Left ventricle myocardium inferior (tissue), 1 donor: ENCODE results near the gene RASAL2. TPM values are rescaled to one million over a fixed set of nuclear protein-coding genes. Genes with fewer than 3 reads are reported as not detected.

Experiments
- DNase-seq: peaks from one replicate; pipeline ENCODE4 v3.0.0-alpha.2; 2020
- H3K27ac ChIP-seq: fragments of 200-600 bp; replicated peaks from 2 replicates; pipeline ENCODE4 v1.8.0; 2021
- H3K27me3 ChIP-seq: fragments of 200-600 bp; 2 replicates; pipeline ENCODE4 v1.8.0; 2021; ENCODE audit warnings: low read depth
- H3K36me3 ChIP-seq: fragments of 200-600 bp; 2 replicates; pipeline ENCODE4 v1.8.0; 2021
- H3K4me1 ChIP-seq: fragments of 200-600 bp; 2 replicates; pipeline ENCODE4 v1.8.0; 2021
- H3K4me3 ChIP-seq: fragments of 200-600 bp; 2 replicates; pipeline ENCODE4 v1.8.0; 2021; ENCODE audit warnings: mild to moderate bottlenecking, moderate library complexity
- H3K9me3 ChIP-seq: fragments of 200-600 bp; replicated peaks from 2 replicates; pipeline ENCODE4 v1.8.0; 2021
- intact Hi-C: fragments of 100-400 bp; cut with micrococcal nuclease; formaldehyde crosslinking; loops from one replicate; pipeline ENCODE4 v1.11.0; 2022
- long read RNA-seq: library from polyadenylated mRNA; unstranded; transcript quantifications from one replicate; pipeline ENCODE4 v2.0.0, GENCODE V29; 2021
- total RNA-seq: library from RNA; stranded (reverse); fragmentation: NEBNext Ultra II Directional; extraction: Animal tissue kit (Norgen Biotek cat#: 25700); gene quantifications from one replicate; pipeline ENCODE4 v1.2.1, GENCODE V29; 2021
- TF ChIP-seq, protein P1 (sequence below): fragments of 200-600 bp; IDR thresholded peaks from 2 replicates; pipeline ENCODE4 v1.8.0; 2021; ENCODE audit warnings: antibody characterized with exemption, mild to moderate bottlenecking, borderline replicate concordance
- donor health status: DM: no; HTN: yes; CAD: no; lungs with severe emphysema.

Gene RASAL2
- 28.3 TPM for total RNA-seq
- long read RNA-seq, full-length matches to known transcripts = 1 of 18 reads
- long read RNA-seq, partial matches to known transcripts = 5 of 18 reads
- long read RNA-seq, other reads (novel, unspliced or antisense) = 12 of 18 reads

DNA sequence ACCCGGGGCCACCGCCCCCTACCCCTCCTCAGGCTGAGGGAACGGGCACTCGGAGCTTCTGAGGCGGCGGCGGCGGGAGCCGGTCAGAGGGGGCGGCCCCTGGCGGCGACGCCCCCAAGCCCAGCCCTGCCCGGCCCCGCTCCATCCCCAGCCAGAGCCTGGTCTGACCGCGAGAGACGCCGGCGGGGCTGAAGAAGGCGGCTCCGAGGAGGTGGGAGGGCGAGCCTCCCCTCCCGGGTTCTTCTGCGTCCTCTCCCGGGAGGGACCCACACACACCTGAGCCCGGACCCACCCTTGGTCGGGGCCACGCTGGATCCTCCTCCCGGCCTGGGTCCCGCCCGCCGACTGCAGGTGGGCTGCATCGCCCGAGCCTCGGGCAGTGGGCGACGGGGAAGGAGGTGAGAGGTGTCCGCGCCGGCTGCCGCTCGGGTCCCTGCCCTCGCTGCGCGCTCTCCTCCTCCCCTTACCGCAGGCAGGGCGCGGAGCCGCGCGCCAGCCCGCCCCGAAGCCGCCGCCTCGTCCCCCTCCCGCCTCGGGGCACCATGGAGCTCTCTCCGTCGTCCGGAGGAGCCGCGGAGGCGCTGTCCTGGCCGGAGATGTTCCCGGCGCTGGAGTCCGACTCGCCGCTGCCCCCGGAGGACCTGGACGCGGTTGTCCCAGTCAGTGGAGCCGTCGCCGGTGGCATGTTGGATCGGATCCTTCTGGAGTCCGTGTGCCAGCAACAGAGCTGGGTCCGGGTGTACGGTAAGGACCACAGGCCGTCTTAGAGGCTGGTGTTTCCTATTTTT is at the start of gene RASAL2:
TSS of gene RASAL2 (plus strand) at position 154 of the 788 bp plus-strand sequence. CDS start at position 543, 389 bp downstream.
- TF ChIP-seq, protein P1, sequence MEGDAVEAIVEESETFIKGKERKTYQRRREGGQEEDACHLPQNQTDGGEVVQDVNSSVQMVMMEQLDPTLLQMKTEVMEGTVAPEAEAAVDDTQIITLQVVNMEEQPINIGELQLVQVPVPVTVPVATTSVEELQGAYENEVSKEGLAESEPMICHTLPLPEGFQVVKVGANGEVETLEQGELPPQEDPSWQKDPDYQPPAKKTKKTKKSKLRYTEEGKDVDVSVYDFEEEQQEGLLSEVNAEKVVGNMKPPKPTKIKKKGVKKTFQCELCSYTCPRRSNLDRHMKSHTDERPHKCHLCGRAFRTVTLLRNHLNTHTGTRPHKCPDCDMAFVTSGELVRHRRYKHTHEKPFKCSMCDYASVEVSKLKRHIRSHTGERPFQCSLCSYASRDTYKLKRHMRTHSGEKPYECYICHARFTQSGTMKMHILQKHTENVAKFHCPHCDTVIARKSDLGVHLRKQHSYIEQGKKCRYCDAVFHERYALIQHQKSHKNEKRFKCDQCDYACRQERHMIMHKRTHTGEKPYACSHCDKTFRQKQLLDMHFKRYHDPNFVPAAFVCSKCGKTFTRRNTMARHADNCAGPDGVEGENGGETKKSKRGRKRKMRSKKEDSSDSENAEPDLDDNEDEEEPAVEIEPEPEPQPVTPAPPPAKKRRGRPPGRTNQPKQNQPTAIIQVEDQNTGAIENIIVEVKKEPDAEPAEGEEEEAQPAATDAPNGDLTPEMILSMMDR = peak; percentile 46
- H3K36me3 ChIP-seq = no peaks in the 10 kb centered on the region
- DNase-seq = peak; percentile 73
- no peaks in the 10 kb centered on the region for H3K9me3 ChIP-seq
- no peaks in the 10 kb centered on the region for H3K27me3 ChIP-seq
- peak within 1 kb of the TSS; percentile 97 for H3K27ac ChIP-seq
- H3K4me3 ChIP-seq = peak within 1 kb of the TSS; percentile 87
- intact Hi-C loops = loop anchor here (10.0 kb wide), 1 partner anchor 59 kb away; no protein-coding TSS in a partner anchor
- H3K4me1 ChIP-seq = peaks cover 65% of the 10 kb centered on the region

GRCh38 chr1:178046591-178047270 is 47.2 kb upstream of the RASAL2 start:
- Histone ChIP-seq H3K27me3 (no peaks in the 10 kb centered on the region), H3K36me3 (no peaks in the 10 kb centered on the region), H3K4me3 (no peak overlapping the region), H3K9me3 (no peaks in the 10 kb centered on the region), H3K27ac (no peak overlapping the region), H3K4me1 (peaks cover 11% of the 10 kb centered on the region)
- DNase-seq = no peak
- intact Hi-C loops = no loop called here
- TF ChIP-seq, protein P1 = no peak

DNA sequence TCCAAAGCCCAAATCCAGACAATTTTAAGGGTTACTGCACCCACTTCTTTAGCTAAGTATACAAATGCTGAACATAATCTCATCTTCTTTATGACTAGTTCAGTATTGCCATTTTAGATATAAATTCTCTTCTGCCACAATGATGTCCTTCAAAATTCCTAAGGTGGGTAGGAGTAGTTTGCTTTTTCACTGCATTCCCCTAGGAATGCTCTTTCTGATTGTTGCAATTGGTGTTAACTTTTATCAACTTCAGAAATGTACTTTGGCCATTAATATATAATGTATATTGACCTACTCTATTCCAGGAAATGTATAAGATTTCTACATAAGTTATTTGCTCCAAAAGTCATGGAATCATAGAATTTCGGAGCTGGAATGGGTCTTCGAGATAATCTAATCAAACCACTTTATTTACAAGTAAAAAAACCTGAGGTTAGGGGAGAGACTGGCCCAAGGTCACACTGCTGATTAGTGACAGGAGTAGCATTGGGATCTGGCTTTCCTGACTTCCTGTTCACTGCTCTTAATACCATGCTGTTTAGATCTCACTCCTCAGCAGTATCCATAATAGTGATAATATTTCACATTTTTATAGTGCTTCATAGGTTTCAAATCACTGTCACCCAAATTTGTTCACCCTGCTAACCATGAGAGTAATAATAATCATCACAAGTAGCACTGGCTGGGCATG is 46.4 kb upstream of the RASAL2 start:
- Histone ChIP-seq H3K4me3 (no peak overlapping the region), H3K36me3 (no peaks in the 10 kb centered on the region), H3K27ac (no peak overlapping the region), H3K9me3 (no peaks in the 10 kb centered on the region), H3K27me3 (no peaks in the 10 kb centered on the region), H3K4me1 (peaks cover 17% of the 10 kb centered on the region)
- TF ChIP-seq, protein P1 = no peak
- intact Hi-C loops = no loop called here
- no peak for DNase-seq

DNA sequence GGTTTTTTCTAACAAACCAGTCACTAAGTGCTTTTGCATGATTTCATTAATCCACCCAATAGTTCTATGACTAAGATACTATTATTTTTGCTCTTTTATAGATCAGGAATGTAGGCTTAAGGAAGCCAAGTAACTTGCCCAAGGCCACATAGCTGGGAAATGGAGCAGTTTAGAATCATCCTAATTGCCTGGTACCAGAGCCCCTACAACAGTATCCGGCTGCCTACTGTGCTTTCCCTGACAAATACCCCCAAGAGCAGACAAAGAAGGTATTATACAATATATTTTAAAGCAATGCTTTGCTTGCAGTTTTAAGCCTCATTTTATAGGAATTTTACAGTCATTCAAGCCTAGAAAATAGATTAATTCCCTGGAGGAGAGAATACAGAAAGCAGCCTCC is 45.5 kb upstream of the RASAL2 start:
- Histone ChIP-seq H3K36me3 (no peaks in the 10 kb centered on the region), H3K4me3 (no peak overlapping the region), H3K27ac (no peak overlapping the region), H3K9me3 (no peaks in the 10 kb centered on the region), H3K27me3 (no peaks in the 10 kb centered on the region), H3K4me1 (peaks cover 24% of the 10 kb centered on the region)
- DNase-seq = no peak
- intact Hi-C loops = no loop called here
- TF ChIP-seq, protein P1 = no peak

- H3K9me3 ChIP-seq = no peaks in the 10 kb centered on the region
- H3K27ac ChIP-seq = no peak overlapping the region
- intact Hi-C loops = no loop called here
- H3K4me1 ChIP-seq = peaks cover 24% of the 10 kb centered on the region
- H3K4me3 ChIP-seq = no peak overlapping the region
- no peaks in the 10 kb centered on the region for H3K36me3 ChIP-seq
- no peak for DNase-seq
- TF ChIP-seq, protein P1 = no peak
- no peaks in the 10 kb centered on the region for H3K27me3 ChIP-seq
Observed at GRCh38 chr1:178048883-178049282, 45.0 kb upstream of the RASAL2 start.
